IMR-90 (cell line): ENCODE data around the gene AVPR1B. TPM values are rescaled to one million over a fixed set of nuclear protein-coding genes. Genes with fewer than 3 reads are reported as not detected.

Source experiments
- ATAC-seq: fragments of 200-7000 bp; cut with Tn5 transposase; 2 replicates; pipeline ENCODE4 v1.9.1; 2020; ENCODE audit warnings: low read depth, mild to moderate bottlenecking, moderate library complexity
- BruUV-seq: library from RNA; stranded (reverse); fragments of 400-500 nt; replicated peaks from 2 replicates; lab custom pipeline; 2021; lab: Mats Ljungman, UMichigan
- CTCF ChIA-PET: fragments of 300-600 bp; formaldehyde crosslinking; extraction: SDS; loops from one replicate; lab custom pipeline; 2021; ENCODE audit warnings: antibody characterized with exemption; lab: Yijun Ruan, JAX
- POLR2A ChIA-PET: fragments of 300-600 bp; sonication (Branson Sonifier 250); formaldehyde crosslinking; loops from one replicate; lab custom pipeline; 2022; ENCODE audit warnings: antibody characterized with exemption; ENCODE audit not compliant: unreplicated experiment; lab: Charles Lee
- DNase-seq: peaks from one replicate; pipeline ENCODE4 v3.0.0; 2013
- H2AFZ ChIP-seq: replicated peaks from 2 replicates; pipeline ENCODE3; 2013; ENCODE audit warnings: low read length, mild to moderate bottlenecking; ENCODE audit not compliant: poor library complexity
- H2AK5ac ChIP-seq: 2 replicates; pipeline ENCODE4 v1.6.1; 2013; ENCODE audit warnings: low read depth, low read length, inconsistent platforms
- H2AK9ac ChIP-seq: replicated peaks from 2 replicates; pipeline ENCODE3; 2013; ENCODE audit warnings: mild to moderate bottlenecking, low read depth, low read length, moderate library complexity; ENCODE audit not compliant: poor library complexity
- H2BK120ac ChIP-seq: 2 replicates; pipeline ENCODE4 v1.6.1; 2013; ENCODE audit warnings: low read depth, low read length, inconsistent platforms
- H2BK15ac ChIP-seq: 3 replicates; pipeline ENCODE4 v1.6.1; 2013; ENCODE audit warnings: low read depth, low read length, inconsistent platforms
- H2BK20ac ChIP-seq: 2 replicates; pipeline ENCODE4 v1.6.1; 2013; ENCODE audit warnings: low read depth, mild to moderate bottlenecking, inconsistent platforms, low read length, moderate library complexity
- H2BK5ac ChIP-seq: 2 replicates; pipeline ENCODE4 v1.6.1; 2013; ENCODE audit warnings: mild to moderate bottlenecking, low read depth, low read length, inconsistent platforms; ENCODE audit not compliant: poor library complexity, severe bottlenecking
- H3K14ac ChIP-seq: replicated peaks from 2 replicates; pipeline ENCODE4 v1.6.1; 2013; ENCODE audit warnings: low read depth, low read length, inconsistent platforms
- H3K18ac ChIP-seq: 2 replicates; pipeline ENCODE4 v1.6.1; 2013; ENCODE audit warnings: low read depth, low read length, control low read depth
- H3K23ac ChIP-seq: 2 replicates; pipeline ENCODE4 v1.6.1; 2013; ENCODE audit warnings: low read depth, low read length, inconsistent platforms
- H3K27ac ChIP-seq: 2 replicates; pipeline ENCODE4 v1.5.1; 2013; ENCODE audit warnings: mild to moderate bottlenecking, control low read depth, low read length; ENCODE audit not compliant: insufficient read depth
- H3K27me3 ChIP-seq: 2 replicates; pipeline ENCODE4 v1.6.1; 2013; ENCODE audit warnings: low read length; ENCODE audit not compliant: control insufficient read depth, insufficient read depth
- H3K36me3 ChIP-seq: 2 replicates; pipeline ENCODE4 v1.6.1; 2013; ENCODE audit warnings: low read length, mixed read lengths; ENCODE audit not compliant: control insufficient read depth, insufficient read depth
- H3K4ac ChIP-seq: 2 replicates; pipeline ENCODE4 v1.6.1; 2013; ENCODE audit warnings: low read depth, low read length, inconsistent platforms
- H3K4me1 ChIP-seq: 2 replicates; pipeline ENCODE4 v1.6.1; 2013; ENCODE audit warnings: low read length, mixed read lengths; ENCODE audit not compliant: control insufficient read depth, insufficient read depth
- H3K4me2 ChIP-seq: 2 replicates; pipeline ENCODE4 v1.6.1; 2013; ENCODE audit warnings: low read depth, mild to moderate bottlenecking, control low read depth, low read length, moderate library complexity
- H3K4me3 ChIP-seq: 2 replicates; pipeline ENCODE4 v1.5.1; 2013; ENCODE audit warnings: low read depth, mild to moderate bottlenecking, control low read depth, low read length, moderate library complexity; ENCODE audit not compliant: insufficient read depth
- H3K56ac ChIP-seq: 2 replicates; pipeline ENCODE4 v1.6.1; 2013; ENCODE audit warnings: low read length, inconsistent platforms; ENCODE audit not compliant: insufficient read depth; ENCODE audit errors: extremely low read depth
- H3K79me1 ChIP-seq, 2 experiments: 2 replicates each; pipeline ENCODE4 v1.6.1; 2013; ENCODE audit warnings: low read length in 2 of 2, inconsistent platforms in 1 of 2, low read depth in 1 of 2
- H3K9ac ChIP-seq: 2 replicates; pipeline ENCODE4 v1.6.1; 2013; ENCODE audit warnings: low read depth, low read length, control low read depth
- H3K9me1 ChIP-seq: 2 replicates; pipeline ENCODE4 v1.6.1; 2013; ENCODE audit warnings: low read length, inconsistent platforms; ENCODE audit not compliant: insufficient read depth
- H3K9me3 ChIP-seq: 2 replicates; pipeline ENCODE4 v1.6.1; 2013; ENCODE audit warnings: low read length; ENCODE audit not compliant: control insufficient read depth, insufficient read depth
- H4K20me1 ChIP-seq: 2 replicates; pipeline ENCODE4 v1.6.1; 2013; ENCODE audit warnings: low read length, inconsistent platforms; ENCODE audit not compliant: insufficient read depth
- H4K5ac ChIP-seq: 2 replicates; pipeline ENCODE4 v1.6.1; 2013; ENCODE audit warnings: mild to moderate bottlenecking, low read depth, low read length, control low read depth
- H4K8ac ChIP-seq, 2 experiments: 2 replicates each; pipeline ENCODE4 v1.6.1; 2013; ENCODE audit warnings: low read depth in 2 of 2, low read length in 2 of 2, control low read depth in 1 of 2, inconsistent platforms in 1 of 2
- H4K91ac ChIP-seq: 2 replicates; pipeline ENCODE4 v1.6.1; 2013; ENCODE audit warnings: low read depth, low read length, inconsistent platforms; ENCODE audit not compliant: insufficient read depth
- BHLHE40 ChIP-seq: fragments of 150-350 bp; IDR thresholded peaks from 2 replicates; pipeline ENCODE4 v1.6.1; 2016; ENCODE audit warnings: mild to moderate bottlenecking, low read depth, low read length
- CEBPB ChIP-seq: IDR thresholded peaks from 2 replicates; pipeline ENCODE4 v1.6.1; 2012; ENCODE audit warnings: low read depth, low read length, improper control_type of control experiment
- FOS ChIP-seq: fragments of 150-350 bp; IDR thresholded peaks from 2 replicates; pipeline ENCODE4 v1.6.1; 2016; ENCODE audit warnings: low read depth, low read length
- NFE2L2 ChIP-seq: fragments of 150-350 bp; IDR thresholded peaks from 2 replicates; pipeline ENCODE4 v1.6.1; 2016; ENCODE audit warnings: low read depth, mild to moderate bottlenecking, low read length
- whole genome bisulfite sequencing, 2 experiments: methylation state at CpG; one replicate each; pipeline versions ENCODE4 v1.1.5 to v1.1.7; 2013; ENCODE audit warnings: missing lambda C conversion rate in 2 of 2; ENCODE audit not compliant: insufficient read length in 1 of 2; ENCODE audit errors: extremely low coverage in 2 of 2; 5-methylcytosine and 5-hydroxymethylcytosine counted together
- dilution Hi-C: fragments of 300-500 bp; cut with HindIII; formaldehyde crosslinking; loops from one replicate; pipeline ENCODE4 v1.14.3; 2018; ENCODE audit warnings: low sequenced_read_pairs; ENCODE audit not compliant: unreplicated experiment
- in situ Hi-C: fragments of 300-500 bp; cut with MboI; formaldehyde crosslinking; loops from 3 replicates; pipeline ENCODE4 v1.14.3; 2019; ENCODE audit warnings: low sequenced_read_pairs, inconsistent platforms, mixed read lengths
- intact Hi-C: fragments of 100-400 bp; cut with micrococcal nuclease; formaldehyde crosslinking; loops from 2 replicates; pipeline ENCODE4 v1.10.0; 2022
- polyA plus RNA-seq, 3 experiments: library from polyadenylated mRNA; depleted of rRNA; stranded (reverse); fragments of >200 nt; gene quantifications; 2 replicates each; pipeline ENCODE4 v1.2.3, GENCODE V29; 2012; ENCODE audit warnings: low replicate concordance in 1 of 3
- total RNA-seq: library from RNA; depleted of rRNA; stranded (reverse); fragments of >200 nt; gene quantifications from 2 replicates; pipeline ENCODE4 v1.2.3, GENCODE V29; 2012
- TF ChIP-seq, protein P1 (sequence below): fragments of 150-350 bp; IDR thresholded peaks from 2 replicates; pipeline ENCODE4 v1.6.1; 2017; ENCODE audit warnings: mild to moderate bottlenecking, antibody characterized with exemption, low read length, low read depth

The AVPR1B gene
- total and polyA plus RNA-seq, 2 of the 4 experiments (the other 2 are of a cell fraction): not detected

DNA sequence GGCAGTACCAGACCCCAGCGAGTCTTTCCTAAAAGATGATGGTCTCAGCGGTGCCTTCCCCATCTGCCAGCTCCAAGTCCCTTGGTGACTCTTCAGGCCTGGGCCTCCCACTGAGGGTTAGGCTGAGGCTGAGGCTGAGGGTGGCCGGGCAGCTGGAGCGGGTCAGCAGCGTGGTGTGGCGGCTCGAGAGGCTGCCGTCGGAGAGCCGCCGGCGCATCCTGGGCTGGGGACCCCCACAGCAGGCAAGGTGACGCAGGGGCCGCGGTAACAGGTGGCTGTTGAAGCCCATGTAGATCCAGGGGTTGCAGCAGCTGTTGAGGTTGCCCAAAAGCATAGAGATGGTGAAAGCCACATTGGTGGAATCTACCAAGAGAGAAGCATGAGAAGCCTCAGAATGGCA, 7.0 kb downstream of the AVPR1B start:
- H3K4me3 ChIP-seq: no peak overlapping the region
- no peak overlapping the region for H3K14ac ChIP-seq
- H3K9me3 ChIP-seq: no peaks in the 10 kb centered on the region
- H2AFZ ChIP-seq: no peak overlapping the region
- no peaks in the 10 kb centered on the region for H3K36me3 ChIP-seq
- H4K8ac ChIP-seq: no peak overlapping the region
- no peaks in the 10 kb centered on the region for H3K79me1 ChIP-seq
- H3K27me3 ChIP-seq: peaks cover 50% of the 10 kb centered on the region
- dilution Hi-C loops (no loop called here), intact Hi-C loops (no loop called here), in situ Hi-C loops (loop anchor here (25.0 kb wide), 1 partner anchor 448 kb away; no protein-coding TSS in a partner anchor)
- H4K20me1 ChIP-seq: no peaks in the 10 kb centered on the region
- TF ChIP-seq BHLHE40 (no peak), CEBPB (no peak), FOS (no peak), NFE2L2 (no peak)
- TF ChIP-seq, protein P1, sequence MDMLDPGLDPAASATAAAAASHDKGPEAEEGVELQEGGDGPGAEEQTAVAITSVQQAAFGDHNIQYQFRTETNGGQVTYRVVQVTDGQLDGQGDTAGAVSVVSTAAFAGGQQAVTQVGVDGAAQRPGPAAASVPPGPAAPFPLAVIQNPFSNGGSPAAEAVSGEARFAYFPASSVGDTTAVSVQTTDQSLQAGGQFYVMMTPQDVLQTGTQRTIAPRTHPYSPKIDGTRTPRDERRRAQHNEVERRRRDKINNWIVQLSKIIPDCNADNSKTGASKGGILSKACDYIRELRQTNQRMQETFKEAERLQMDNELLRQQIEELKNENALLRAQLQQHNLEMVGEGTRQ: no peak
- no peak overlapping the region for H3K56ac ChIP-seq
- DNase-seq (no peak), ATAC-seq (no peak)
- WGBS, 2 experiments: 84% methylated on average over 10 of the region's 15 CpGs; no CpG with 5 or more reads in 1 of the 2 experiments
- no peak overlapping the region for H4K5ac ChIP-seq
- no peak overlapping the region for H3K9ac ChIP-seq
- CTCF ChIA-PET: interaction anchor here (2.5 kb wide), 1 partner anchor 126 kb away, joined by 7 read pairs; no protein-coding TSS in a partner anchor
- no peak overlapping the region for H4K91ac ChIP-seq
- H2BK20ac ChIP-seq: no peak overlapping the region
- H3K4me1 ChIP-seq: no peaks in the 10 kb centered on the region
- no peak overlapping the region for H3K27ac ChIP-seq
- no peak overlapping the region for H3K18ac ChIP-seq
- no peak overlapping the region for H2BK15ac ChIP-seq
- no peak overlapping the region for H2AK9ac ChIP-seq
- BruUV-seq: no TSS peak
- H3K9me1 ChIP-seq: no peaks in the 10 kb centered on the region
- no peak overlapping the region for H3K4me2 ChIP-seq
- no peak overlapping the region for H2BK5ac ChIP-seq
- no peak overlapping the region for H2BK120ac ChIP-seq
- POLR2A ChIA-PET: no interaction called here
- H3K23ac ChIP-seq: no peak overlapping the region
- H3K4ac ChIP-seq: no peak overlapping the region
- H2AK5ac ChIP-seq: no peak overlapping the region
